Natural killer cell (primary cell): Measurements from ENCODE around the gene MCOLN1. TPM values are rescaled to one million over a fixed set of nuclear protein-coding genes. Genes with fewer than 3 reads are reported as not detected.

ENCODE experiments used
- ATAC-seq, 3 donors: fragments of 150-1000 bp in 2 of 3; fragments of 200-7000 bp in 1 of 3; cut with Tn5 transposase; 1 replicate in 1 of 3; 2 replicates in 2 of 3; pipeline ENCODE4 v1.10.0; 2021; ENCODE audit warnings: mild to moderate bottlenecking in 2 of 3, moderate library complexity in 2 of 3
- DNase-seq, 2 donors: peaks; one replicate each; pipeline versions ENCODE4 v3.0.0 to v3.0.0-alpha.2; 2013 to 2021; ENCODE audit warnings: mixed read lengths in 1 of 2
- H3K27ac ChIP-seq: one replicate; pipeline ENCODE4 v1.5.1; 2013; ENCODE audit warnings: mild to moderate bottlenecking, low read length
- H3K27me3 ChIP-seq: one replicate; pipeline ENCODE4 v1.6.1; 2013; ENCODE audit warnings: low read length; ENCODE audit not compliant: control insufficient read depth, insufficient read depth
- H3K36me3 ChIP-seq: one replicate; pipeline ENCODE4 v1.6.1; 2013; ENCODE audit warnings: low read length; ENCODE audit not compliant: control insufficient read depth, insufficient read depth
- H3K4me1 ChIP-seq: one replicate; pipeline ENCODE4 v1.6.1; 2013; ENCODE audit warnings: low read length; ENCODE audit not compliant: control insufficient read depth, insufficient read depth
- H3K4me3 ChIP-seq: one replicate; pipeline ENCODE4 v1.5.1; 2013; ENCODE audit warnings: low read length
- H3K9me3 ChIP-seq: one replicate; pipeline ENCODE4 v1.6.1; 2013; ENCODE audit warnings: low read length; ENCODE audit not compliant: control insufficient read depth, insufficient read depth
- H3K27ac Mint-ChIP-seq, 2 donors: one replicate each; pipeline ENCODE4 v1.8.0; 2022; ENCODE audit warnings: mild to moderate bottlenecking in 2 of 2, mixed read lengths in 2 of 2, moderate library complexity in 1 of 2
- H3K27me3 Mint-ChIP-seq, 2 donors: one replicate each; pipeline ENCODE4 v1.8.0; 2022; ENCODE audit warnings: low read depth in 2 of 2, mixed read lengths in 2 of 2
- H3K36me3 Mint-ChIP-seq: one replicate; pipeline ENCODE4 v1.8.0; 2022; ENCODE audit warnings: mixed read lengths
- H3K4me1 Mint-ChIP-seq, 2 donors: one replicate each; pipeline ENCODE4 v1.8.0; 2022; ENCODE audit warnings: mixed read lengths in 2 of 2
- H3K4me3 Mint-ChIP-seq: one replicate; pipeline ENCODE4 v1.8.0; 2022; ENCODE audit warnings: mild to moderate bottlenecking, moderate library complexity, mixed read lengths
- H3K9me3 Mint-ChIP-seq, 2 donors: one replicate each; pipeline ENCODE4 v1.8.0; 2022; ENCODE audit warnings: mixed read lengths in 2 of 2
- CTCF ChIP-seq: fragments of 200-600 bp; IDR thresholded peaks from one replicate; pipeline ENCODE4 v1.8.0; 2022; ENCODE audit warnings: antibody characterized with exemption
- WGBS: methylation state at CpG from one replicate; pipeline ENCODE4 v1.1.7; 2013; ENCODE audit warnings: missing lambda C conversion rate; ENCODE audit not compliant: insufficient coverage; 5-methylcytosine and 5-hydroxymethylcytosine counted together
- intact Hi-C: fragments of 100-400 bp; cut with micrococcal nuclease; formaldehyde crosslinking; loops from one replicate; pipeline ENCODE4 v1.14.2; 2022
- total RNA-seq, 4 donors: library from RNA; stranded (reverse); fragments of 120-200 nt in 1 of 4; gene quantifications; one replicate each; pipeline versions ENCODE4 v1.2.3 to v1.2.4, GENCODE V29; 2013 to 2022

The MCOLN1 gene
- total RNA-seq, 3 donors from 2014 or later (not counting 1 experiment from before 2014, with no cell fraction given), result 22.9 to 37.6 (median 27.8) TPM

DNA sequence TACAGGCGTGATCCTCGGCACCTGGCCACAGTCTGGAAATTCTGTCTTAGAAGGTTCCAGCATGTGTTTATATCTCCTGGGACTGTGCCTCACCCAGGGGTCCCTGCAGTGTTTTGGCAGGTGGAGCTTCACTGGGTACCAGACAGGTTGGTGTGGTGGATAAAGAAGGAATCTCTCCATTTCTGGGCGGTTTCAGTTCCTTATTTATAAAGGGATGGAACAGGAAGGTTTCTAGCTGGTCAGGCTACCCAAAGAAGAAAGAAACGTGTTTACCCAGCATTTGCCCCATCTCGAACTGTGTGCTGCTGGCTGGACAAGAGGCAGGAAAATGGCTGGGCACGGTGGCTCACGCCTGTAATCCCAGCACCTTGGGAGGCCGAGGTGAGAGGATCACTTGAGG is 22.9 kb downstream of the MCOLN1 start:
- no peaks in the 10 kb centered on the region for H3K9me3 Mint-ChIP-seq
- TF ChIP-seq CTCF, result no peak
- peaks cover 5 to 15% of the 10 kb centered on the region in 2 donors for H3K4me1 Mint-ChIP-seq
- DNase-seq, result no peak
- no peak for ATAC-seq
- no peaks in the 10 kb centered on the region for H3K27me3 Mint-ChIP-seq
- WGBS, result 73% methylated on average over 8 of the region's 8 CpGs
- peaks cover 20% of the 10 kb centered on the region for H3K4me1 ChIP-seq
- no peak overlapping the region for H3K4me3 ChIP-seq
- H3K36me3 Mint-ChIP-seq, result no peaks in the 10 kb centered on the region
- H3K27me3 ChIP-seq, result no peaks in the 10 kb centered on the region
- H3K36me3 ChIP-seq, result peaks cover 36% of the 10 kb centered on the region
- no peaks in the 10 kb centered on the region for H3K9me3 ChIP-seq
- H3K27ac Mint-ChIP-seq, result peak overlapping the region in 1 of 2 donors; percentile 65
- no peak overlapping the region for H3K27ac ChIP-seq
- no peak overlapping the region for H3K4me3 Mint-ChIP-seq
- intact Hi-C loops, result no loop called here

DNA sequence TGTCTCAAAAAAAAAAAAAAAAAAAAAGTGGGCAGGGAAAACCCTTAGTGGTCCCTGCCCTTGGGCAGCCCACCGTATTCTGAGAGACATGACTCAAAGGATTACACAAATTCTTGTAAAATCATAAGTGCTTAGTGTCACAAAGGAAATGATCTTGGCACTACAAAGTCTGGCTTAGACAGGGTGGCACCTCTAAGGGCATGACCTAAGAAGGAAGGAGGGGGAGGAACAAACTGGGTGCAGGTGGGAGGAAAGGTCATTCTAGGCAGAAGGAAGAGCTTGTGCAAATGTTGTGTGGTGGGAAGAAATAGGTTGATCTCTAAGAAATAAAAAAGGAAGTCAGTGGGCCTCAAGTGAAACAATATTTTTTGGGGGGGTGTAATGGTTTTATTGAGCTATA is 23.5 kb downstream of the MCOLN1 start:
- TF ChIP-seq CTCF, result no peak
- ATAC-seq, result peak in 1 of 3 donors; percentile 52
- Histone ChIP-seq H3K4me1 (peaks cover 20% of the 10 kb centered on the region), H3K36me3 (peaks cover 35% of the 10 kb centered on the region), H3K27ac (no peak overlapping the region), H3K27me3 (no peaks in the 10 kb centered on the region), H3K9me3 (no peaks in the 10 kb centered on the region), H3K4me3 (no peak overlapping the region)
- Mint-ChIP-seq H3K9me3 (no peaks in the 10 kb centered on the region), H3K4me1 (peaks cover 5 to 15% of the 10 kb centered on the region in 2 donors), H3K36me3 (no peaks in the 10 kb centered on the region), H3K4me3 (no peak overlapping the region), H3K27me3 (no peaks in the 10 kb centered on the region), H3K27ac (peak overlapping the region in 1 of 2 donors; percentile 7)
- DNase-seq, result no peak
- intact Hi-C loops, result no loop called here
- 23% methylated on average over 1 of the region's 1 CpG for WGBS

GRCh38 chr19:7547159-7547558 is 24.7 kb downstream of the MCOLN1 start:
- peaks cover 5 to 15% of the 10 kb centered on the region in 2 donors for H3K4me1 Mint-ChIP-seq
- H3K4me3 Mint-ChIP-seq, result no peak overlapping the region
- Histone ChIP-seq H3K9me3 (no peaks in the 10 kb centered on the region), H3K27me3 (no peaks in the 10 kb centered on the region), H3K36me3 (peaks cover 23% of the 10 kb centered on the region), H3K4me1 (peaks cover 20% of the 10 kb centered on the region), H3K27ac (no peak overlapping the region), H3K4me3 (no peak overlapping the region)
- intact Hi-C loops, result no loop called here
- H3K27ac Mint-ChIP-seq, result peak overlapping the region; percentile 20 to 50
- H3K36me3 Mint-ChIP-seq, result no peaks in the 10 kb centered on the region
- ATAC-seq, result peak in 2 of 3 donors; percentile 35 to 44
- H3K9me3 Mint-ChIP-seq, result no peaks in the 10 kb centered on the region
- DNase-seq, result no peak
- WGBS, result 56% methylated on average over 2 of the region's 3 CpGs
- no peaks in the 10 kb centered on the region for H3K27me3 Mint-ChIP-seq
- no peak for TF ChIP-seq CTCF

- DNase-seq (no peak), ATAC-seq (no peak)
- no peak overlapping the region for H3K4me3 ChIP-seq
- peaks cover 19% of the 10 kb centered on the region for H3K36me3 ChIP-seq
- H3K4me1 Mint-ChIP-seq, result peaks cover 5 to 14% of the 10 kb centered on the region in 2 donors
- H3K9me3 Mint-ChIP-seq, result no peaks in the 10 kb centered on the region
- intact Hi-C loops, result no loop called here
- H3K27me3 ChIP-seq, result no peaks in the 10 kb centered on the region
- H3K27me3 Mint-ChIP-seq, result no peaks in the 10 kb centered on the region
- no peaks in the 10 kb centered on the region for H3K9me3 ChIP-seq
- H3K4me3 Mint-ChIP-seq, result no peak overlapping the region
- no peak overlapping the region for H3K27ac ChIP-seq
- WGBS, result 97% methylated on average over 32 of the region's 36 CpGs
- peaks cover 10% of the 10 kb centered on the region for H3K4me1 ChIP-seq
- no peak for TF ChIP-seq CTCF
- H3K36me3 Mint-ChIP-seq, result no peaks in the 10 kb centered on the region
- H3K27ac Mint-ChIP-seq, result no peak overlapping the region
Measured at GRCh38 chr19:7549429-7550148, 27.2 kb downstream of the MCOLN1 start.
